ENCODE data around the gene RGS16.

Gene RGS16

GRCh38 chr1:182604175-182605164 lies at the start of gene RGS16:
TSS of gene RGS16 (minus strand) at chr1:182604389. CDS start at chr1:182604259, 130 bp downstream.
- peak; percentile 93 for DNase-seq

- no peak for DNase-seq
These were observed 49.8 kb upstream of the RGS16 start for GRCh38 chr1:182653986-182654385.

- DNase-seq, result no peak
These were observed 48.7 kb upstream of the RGS16 start for GRCh38 chr1:182652933-182653332.

- DNase-seq, result no peak
These were observed 47.1 kb upstream of the RGS16 start for GRCh38 chr1:182651339-182651724.

GRCh38 chr1:182650678-182651338 lies 46.6 kb upstream of the RGS16 start:
- DNase-seq, result no peak

GRCh38 chr1:182649041-182649440 lies 44.9 kb upstream of the RGS16 start:
- no peak for DNase-seq

- DNase-seq, result no peak
These were observed 42.5 kb upstream of the RGS16 start for GRCh38 chr1:182646739-182647138.

GRCh38 chr1:182644886-182645285 lies 40.7 kb upstream of the RGS16 start:
- no peak for DNase-seq

GRCh38 chr1:182643699-182644098 lies 39.5 kb upstream of the RGS16 start:
- DNase-seq, result no peak

- no peak for DNase-seq
These were observed 38.3 kb upstream of the RGS16 start for GRCh38 chr1:182642461-182642860.

- DNase-seq, result no peak
These were observed 37.4 kb upstream of the RGS16 start for GRCh38 chr1:182641561-182641960.

- DNase-seq, result no peak
These were observed 35.1 kb upstream of the RGS16 start for GRCh38 chr1:182639330-182639729.

GRCh38 chr1:182637769-182638168 lies 33.6 kb upstream of the RGS16 start:
- DNase-seq, result no peak

- DNase-seq, result no peak
These were observed 31.7 kb upstream of the RGS16 start for GRCh38 chr1:182635871-182636270.

- no peak for DNase-seq
These were observed 30.3 kb upstream of the RGS16 start for GRCh38 chr1:182634306-182635072.

- no peak for DNase-seq
These were observed 29.6 kb upstream of the RGS16 start for GRCh38 chr1:182633657-182634281.

- DNase-seq, result no peak
These were observed 28.8 kb upstream of the RGS16 start for GRCh38 chr1:182633031-182633430.

- peak; percentile 12 for DNase-seq
These were observed 28.3 kb upstream of the RGS16 start for GRCh38 chr1:182632441-182632857.

- DNase-seq, result no peak
These were observed 27.8 kb upstream of the RGS16 start for GRCh38 chr1:182631954-182632353.

- no peak for DNase-seq
These were observed 27.0 kb upstream of the RGS16 start for GRCh38 chr1:182631053-182631677.

GRCh38 chr1:182630586-182630985 lies 26.4 kb upstream of the RGS16 start:
- no peak for DNase-seq

- DNase-seq, result peak; percentile 40
These were observed 25.4 kb upstream of the RGS16 start for GRCh38 chr1:182629499-182630096.
